Panc1 (cell line): ENCODE results near the gene ANKRD29.

Experiments
- POLR2AphosphoS5 ChIP-seq: IDR thresholded peaks from 2 replicates; pipeline ENCODE4 v1.6.1; 2012; ENCODE audit warnings: mild to moderate bottlenecking, low read depth, low read length, moderate library complexity
- SIN3A ChIP-seq: IDR thresholded peaks from 2 replicates; pipeline ENCODE4 v1.6.1; 2012; ENCODE audit warnings: low read depth, mild to moderate bottlenecking, low read length, moderate library complexity, borderline replicate concordance; ENCODE audit not compliant: insufficient read depth
- TCF7L2 ChIP-seq: IDR thresholded peaks from 2 replicates; pipeline ENCODE4 v1.6.1; 2011; ENCODE audit warnings: mild to moderate bottlenecking, low read depth, low read length, inconsistent platforms
- TF ChIP-seq, protein P1 (sequence below): fragments of 450-650 bp; IDR thresholded peaks from 2 replicates; pipeline ENCODE4 v1.5.1; 2017; ENCODE audit warnings: mild to moderate bottlenecking
- TF ChIP-seq, protein P2 (sequence below), 2 experiments: IDR thresholded peaks; 2 replicates each; pipeline ENCODE4 v1.6.1; 2011 to 2012; ENCODE audit warnings: low read depth in 2 of 2, control low read depth in 1 of 2, low read length in 1 of 2, mild to moderate bottlenecking in 1 of 2, moderate library complexity in 1 of 2; ENCODE audit not compliant: insufficient read depth in 1 of 2

DNA sequence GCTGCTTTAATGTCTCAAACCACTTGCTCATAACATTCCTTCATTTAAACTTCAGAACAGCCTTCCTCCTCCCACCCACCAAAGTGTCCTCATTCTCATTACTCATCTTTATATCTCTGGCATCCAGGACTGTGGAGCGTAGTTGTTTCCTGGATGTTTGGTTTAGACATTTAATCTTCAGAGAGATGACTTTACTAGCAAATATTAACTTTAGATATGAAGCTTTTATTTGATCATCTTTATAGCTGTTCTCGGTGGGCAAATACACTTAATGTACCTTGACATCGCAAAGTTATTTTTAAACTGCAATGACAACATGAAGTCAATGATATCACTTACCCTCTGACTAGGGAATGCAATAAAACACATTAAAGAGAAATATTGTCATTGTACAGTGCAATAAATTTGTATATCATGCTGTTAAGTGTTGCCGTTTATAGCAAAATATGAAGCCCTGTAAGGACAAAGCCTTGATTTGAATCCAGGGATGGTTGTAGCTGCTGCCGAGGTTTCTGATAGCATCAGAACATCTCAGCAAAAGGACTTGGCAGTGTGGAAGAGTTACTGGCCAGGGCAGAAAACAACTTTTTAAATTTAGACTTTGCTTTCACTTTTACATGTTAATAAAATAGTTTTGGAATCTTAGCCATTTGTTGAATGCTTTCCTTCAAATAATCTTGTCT is 21.9 kb upstream of the ANKRD29 start:
- TF ChIP-seq, protein P1, sequence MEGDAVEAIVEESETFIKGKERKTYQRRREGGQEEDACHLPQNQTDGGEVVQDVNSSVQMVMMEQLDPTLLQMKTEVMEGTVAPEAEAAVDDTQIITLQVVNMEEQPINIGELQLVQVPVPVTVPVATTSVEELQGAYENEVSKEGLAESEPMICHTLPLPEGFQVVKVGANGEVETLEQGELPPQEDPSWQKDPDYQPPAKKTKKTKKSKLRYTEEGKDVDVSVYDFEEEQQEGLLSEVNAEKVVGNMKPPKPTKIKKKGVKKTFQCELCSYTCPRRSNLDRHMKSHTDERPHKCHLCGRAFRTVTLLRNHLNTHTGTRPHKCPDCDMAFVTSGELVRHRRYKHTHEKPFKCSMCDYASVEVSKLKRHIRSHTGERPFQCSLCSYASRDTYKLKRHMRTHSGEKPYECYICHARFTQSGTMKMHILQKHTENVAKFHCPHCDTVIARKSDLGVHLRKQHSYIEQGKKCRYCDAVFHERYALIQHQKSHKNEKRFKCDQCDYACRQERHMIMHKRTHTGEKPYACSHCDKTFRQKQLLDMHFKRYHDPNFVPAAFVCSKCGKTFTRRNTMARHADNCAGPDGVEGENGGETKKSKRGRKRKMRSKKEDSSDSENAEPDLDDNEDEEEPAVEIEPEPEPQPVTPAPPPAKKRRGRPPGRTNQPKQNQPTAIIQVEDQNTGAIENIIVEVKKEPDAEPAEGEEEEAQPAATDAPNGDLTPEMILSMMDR: no peak
- TF ChIP-seq, protein P2, sequence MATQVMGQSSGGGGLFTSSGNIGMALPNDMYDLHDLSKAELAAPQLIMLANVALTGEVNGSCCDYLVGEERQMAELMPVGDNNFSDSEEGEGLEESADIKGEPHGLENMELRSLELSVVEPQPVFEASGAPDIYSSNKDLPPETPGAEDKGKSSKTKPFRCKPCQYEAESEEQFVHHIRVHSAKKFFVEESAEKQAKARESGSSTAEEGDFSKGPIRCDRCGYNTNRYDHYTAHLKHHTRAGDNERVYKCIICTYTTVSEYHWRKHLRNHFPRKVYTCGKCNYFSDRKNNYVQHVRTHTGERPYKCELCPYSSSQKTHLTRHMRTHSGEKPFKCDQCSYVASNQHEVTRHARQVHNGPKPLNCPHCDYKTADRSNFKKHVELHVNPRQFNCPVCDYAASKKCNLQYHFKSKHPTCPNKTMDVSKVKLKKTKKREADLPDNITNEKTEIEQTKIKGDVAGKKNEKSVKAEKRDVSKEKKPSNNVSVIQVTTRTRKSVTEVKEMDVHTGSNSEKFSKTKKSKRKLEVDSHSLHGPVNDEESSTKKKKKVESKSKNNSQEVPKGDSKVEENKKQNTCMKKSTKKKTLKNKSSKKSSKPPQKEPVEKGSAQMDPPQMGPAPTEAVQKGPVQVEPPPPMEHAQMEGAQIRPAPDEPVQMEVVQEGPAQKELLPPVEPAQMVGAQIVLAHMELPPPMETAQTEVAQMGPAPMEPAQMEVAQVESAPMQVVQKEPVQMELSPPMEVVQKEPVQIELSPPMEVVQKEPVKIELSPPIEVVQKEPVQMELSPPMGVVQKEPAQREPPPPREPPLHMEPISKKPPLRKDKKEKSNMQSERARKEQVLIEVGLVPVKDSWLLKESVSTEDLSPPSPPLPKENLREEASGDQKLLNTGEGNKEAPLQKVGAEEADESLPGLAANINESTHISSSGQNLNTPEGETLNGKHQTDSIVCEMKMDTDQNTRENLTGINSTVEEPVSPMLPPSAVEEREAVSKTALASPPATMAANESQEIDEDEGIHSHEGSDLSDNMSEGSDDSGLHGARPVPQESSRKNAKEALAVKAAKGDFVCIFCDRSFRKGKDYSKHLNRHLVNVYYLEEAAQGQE (IDR thresholded peaks at IDR 0.05; ENCODE audit: insufficient read depth in 1 of 2, low read depth in 2 of 2, low read length in 1 of 2): no peak
- TF ChIP-seq POLR2AphosphoS5 (no peak), TCF7L2 (peak; percentile 39; the same call in 1 of the 2 replicates), SIN3A (no peak)
